ENCODE measurements around the gene CPED1. TPM values are rescaled to one million over a fixed set of nuclear protein-coding genes. Genes with fewer than 3 reads are reported as not detected.

The CPED1 gene
- total and polyA plus RNA-seq, 10 of the 15 experiments (the other 5 are each of a cell fraction or from before 2014, with no cell fraction given): 0.01 to 0.77 (median 0.10) TPM; not detected in 1

DNA sequence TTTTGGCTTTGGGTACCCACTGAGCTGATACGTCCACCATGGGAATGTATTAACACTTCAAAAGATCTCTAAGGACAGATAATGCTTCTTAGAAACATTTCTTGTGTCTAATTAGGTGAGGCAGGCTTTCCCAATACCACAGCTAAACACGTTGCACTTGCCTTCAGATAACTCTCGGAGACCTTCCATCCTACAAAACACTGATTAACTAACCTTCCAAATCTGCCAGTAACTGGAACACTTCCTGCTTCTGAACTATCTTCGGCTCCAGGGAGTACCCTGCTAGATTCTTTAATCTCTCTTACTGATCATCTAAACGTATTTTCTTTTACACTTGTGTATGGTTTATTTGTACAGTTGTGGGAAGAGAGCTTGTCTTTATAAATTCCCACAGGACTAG, 339.2 kb downstream of the CPED1 start (continued):
- TF ChIP-seq, protein P1, sequence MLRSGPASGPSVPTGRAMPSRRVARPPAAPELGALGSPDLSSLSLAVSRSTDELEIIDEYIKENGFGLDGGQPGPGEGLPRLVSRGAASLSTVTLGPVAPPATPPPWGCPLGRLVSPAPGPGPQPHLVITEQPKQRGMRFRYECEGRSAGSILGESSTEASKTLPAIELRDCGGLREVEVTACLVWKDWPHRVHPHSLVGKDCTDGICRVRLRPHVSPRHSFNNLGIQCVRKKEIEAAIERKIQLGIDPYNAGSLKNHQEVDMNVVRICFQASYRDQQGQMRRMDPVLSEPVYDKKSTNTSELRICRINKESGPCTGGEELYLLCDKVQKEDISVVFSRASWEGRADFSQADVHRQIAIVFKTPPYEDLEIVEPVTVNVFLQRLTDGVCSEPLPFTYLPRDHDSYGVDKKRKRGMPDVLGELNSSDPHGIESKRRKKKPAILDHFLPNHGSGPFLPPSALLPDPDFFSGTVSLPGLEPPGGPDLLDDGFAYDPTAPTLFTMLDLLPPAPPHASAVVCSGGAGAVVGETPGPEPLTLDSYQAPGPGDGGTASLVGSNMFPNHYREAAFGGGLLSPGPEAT (IDR thresholded peaks at IDR 0.05; ENCODE audit: low read depth): no peak

DNA sequence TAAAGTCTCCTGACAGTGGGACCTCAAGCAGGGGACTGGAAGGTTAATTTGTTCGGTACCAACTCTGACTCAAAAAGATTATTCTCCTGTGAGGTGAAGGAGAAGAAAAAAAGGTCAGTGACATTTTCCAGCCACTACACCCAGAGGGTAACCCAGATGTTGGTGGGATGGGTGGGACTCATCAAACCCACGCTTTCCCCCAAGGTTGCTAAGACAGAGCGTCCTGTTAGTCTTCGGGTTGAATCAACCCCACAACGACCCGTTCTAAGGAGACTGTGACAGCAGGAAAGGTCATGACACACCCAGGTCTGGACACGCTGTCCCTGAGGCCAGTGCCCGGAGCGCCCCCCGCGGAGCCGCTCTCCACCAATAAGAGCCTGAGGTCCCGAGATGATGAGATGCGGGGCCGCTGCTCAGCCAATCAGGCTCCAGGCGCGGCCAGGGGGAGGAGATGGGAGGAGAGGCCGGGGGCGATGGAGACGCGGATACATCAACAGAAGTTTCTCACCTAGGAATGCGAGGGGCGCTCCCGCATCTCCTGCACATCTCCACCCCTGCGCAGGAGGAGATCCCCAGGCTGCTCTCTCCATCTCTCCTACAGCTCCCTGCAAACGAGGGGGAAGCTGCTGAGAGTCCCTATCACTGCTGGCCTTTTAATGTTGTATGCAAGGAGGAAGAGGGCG, 340.1 kb downstream of the CPED1 start, which contains the start of gene WNT16:
WNT16 (plus strand) TSS at position 493 of the 683 bp plus-strand sequence. CDS start 293 bp downstream, outside the sequence.
- peaks cover 16 to 19% of the 10 kb centered on the region in 2 experiments for H3K27me3 ChIP-seq (replicated peaks in 1 of 2; ENCODE audit: control insufficient read depth in 2 of 2, insufficient read depth in 2 of 2, low read length in 1 of 2)
- DNase-seq (ENCODE audit: low read depth, low spot score) (no peak), FAIRE-seq (no peak), ATAC-seq (peak; percentile 9)
- POLR2A ChIA-PET: no interaction called here
- peak within 1 kb of the TSS; percentile 92 for H3K4me2 ChIP-seq (ENCODE audit: control insufficient read depth, insufficient read depth)
- no TSS peak for BruUV-seq (replicated peaks)
- no peaks in the 10 kb centered on the region for H3K9me3 ChIP-seq (replicated peaks; ENCODE audit: control insufficient read depth, insufficient read depth, low read length)
- H3K79me2 ChIP-seq (ENCODE audit: control insufficient read depth, insufficient read depth, low read length): no peaks in the 10 kb centered on the region
- no peak within 1 kb of the TSS for H3K9ac ChIP-seq (ENCODE audit: control insufficient read depth, insufficient read depth, low read length)
- H3K27ac ChIP-seq (ENCODE audit: control insufficient read depth, insufficient read depth): no peak within 1 kb of the TSS
- RAD21 ChIA-PET (ENCODE audit: unreplicated experiment): interaction anchor here (1.1 kb wide), 1 partner anchor 165 kb away, joined by 3 read pairs; no protein-coding TSS in a partner anchor
- in situ Hi-C loops (cut with MboI): no loop called here
- CTCF ChIA-PET: interaction anchor here (1.5 kb wide), 1 partner anchor 17 kb away, joined by 5 read pairs; no protein-coding TSS in a partner anchor
- TF ChIP-seq IKZF2 (IDR thresholded peaks at IDR 0.05) (no peak), MTA2 (IDR thresholded peaks at IDR 0.05; ENCODE audit: low read depth) (no peak)
- TF ChIP-seq, protein P2, sequence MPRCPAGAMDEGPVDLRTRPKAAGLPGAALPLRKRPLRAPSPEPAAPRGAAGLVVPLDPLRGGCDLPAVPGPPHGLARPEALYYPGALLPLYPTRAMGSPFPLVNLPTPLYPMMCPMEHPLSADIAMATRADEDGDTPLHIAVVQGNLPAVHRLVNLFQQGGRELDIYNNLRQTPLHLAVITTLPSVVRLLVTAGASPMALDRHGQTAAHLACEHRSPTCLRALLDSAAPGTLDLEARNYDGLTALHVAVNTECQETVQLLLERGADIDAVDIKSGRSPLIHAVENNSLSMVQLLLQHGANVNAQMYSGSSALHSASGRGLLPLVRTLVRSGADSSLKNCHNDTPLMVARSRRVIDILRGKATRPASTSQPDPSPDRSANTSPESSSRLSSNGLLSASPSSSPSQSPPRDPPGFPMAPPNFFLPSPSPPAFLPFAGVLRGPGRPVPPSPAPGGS (IDR thresholded peaks at IDR 0.05; ENCODE audit: borderline replicate concordance, insufficient read depth, low read depth, low read length, poor library complexity, severe bottlenecking): no peak
- TF ChIP-seq, protein P3, sequence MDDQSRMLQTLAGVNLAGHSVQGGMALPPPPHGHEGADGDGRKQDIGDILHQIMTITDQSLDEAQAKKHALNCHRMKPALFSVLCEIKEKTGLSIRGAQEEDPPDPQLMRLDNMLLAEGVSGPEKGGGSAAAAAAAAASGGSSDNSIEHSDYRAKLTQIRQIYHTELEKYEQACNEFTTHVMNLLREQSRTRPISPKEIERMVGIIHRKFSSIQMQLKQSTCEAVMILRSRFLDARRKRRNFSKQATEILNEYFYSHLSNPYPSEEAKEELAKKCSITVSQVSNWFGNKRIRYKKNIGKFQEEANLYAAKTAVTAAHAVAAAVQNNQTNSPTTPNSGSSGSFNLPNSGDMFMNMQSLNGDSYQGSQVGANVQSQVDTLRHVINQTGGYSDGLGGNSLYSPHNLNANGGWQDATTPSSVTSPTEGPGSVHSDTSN (IDR thresholded peaks at IDR 0.05; ENCODE audit: insufficient replicate concordance, low read depth, low read length): no peak
- TF ChIP-seq, protein P4, sequence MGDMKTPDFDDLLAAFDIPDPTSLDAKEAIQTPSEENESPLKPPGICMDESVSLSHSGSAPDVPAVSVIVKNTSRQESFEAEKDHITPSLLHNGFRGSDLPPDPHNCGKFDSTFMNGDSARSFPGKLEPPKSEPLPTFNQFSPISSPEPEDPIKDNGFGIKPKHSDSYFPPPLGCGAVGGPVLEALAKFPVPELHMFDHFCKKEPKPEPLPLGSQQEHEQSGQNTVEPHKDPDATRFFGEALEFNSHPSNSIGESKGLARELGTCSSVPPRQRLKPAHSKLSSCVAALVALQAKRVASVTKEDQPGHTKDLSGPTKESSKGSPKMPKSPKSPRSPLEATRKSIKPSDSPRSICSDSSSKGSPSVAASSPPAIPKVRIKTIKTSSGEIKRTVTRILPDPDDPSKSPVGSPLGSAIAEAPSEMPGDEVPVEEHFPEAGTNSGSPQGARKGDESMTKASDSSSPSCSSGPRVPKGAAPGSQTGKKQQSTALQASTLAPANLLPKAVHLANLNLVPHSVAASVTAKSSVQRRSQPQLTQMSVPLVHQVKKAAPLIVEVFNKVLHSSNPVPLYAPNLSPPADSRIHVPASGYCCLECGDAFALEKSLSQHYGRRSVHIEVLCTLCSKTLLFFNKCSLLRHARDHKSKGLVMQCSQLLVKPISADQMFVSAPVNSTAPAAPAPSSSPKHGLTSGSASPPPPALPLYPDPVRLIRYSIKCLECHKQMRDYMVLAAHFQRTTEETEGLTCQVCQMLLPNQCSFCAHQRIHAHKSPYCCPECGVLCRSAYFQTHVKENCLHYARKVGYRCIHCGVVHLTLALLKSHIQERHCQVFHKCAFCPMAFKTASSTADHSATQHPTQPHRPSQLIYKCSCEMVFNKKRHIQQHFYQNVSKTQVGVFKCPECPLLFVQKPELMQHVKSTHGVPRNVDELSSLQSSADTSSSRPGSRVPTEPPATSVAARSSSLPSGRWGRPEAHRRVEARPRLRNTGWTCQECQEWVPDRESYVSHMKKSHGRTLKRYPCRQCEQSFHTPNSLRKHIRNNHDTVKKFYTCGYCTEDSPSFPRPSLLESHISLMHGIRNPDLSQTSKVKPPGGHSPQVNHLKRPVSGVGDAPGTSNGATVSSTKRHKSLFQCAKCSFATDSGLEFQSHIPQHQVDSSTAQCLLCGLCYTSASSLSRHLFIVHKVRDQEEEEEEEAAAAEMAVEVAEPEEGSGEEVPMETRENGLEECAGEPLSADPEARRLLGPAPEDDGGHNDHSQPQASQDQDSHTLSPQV (IDR thresholded peaks at IDR 0.05): no peak
- SMC1A ChIA-PET (ENCODE audit: uncharacterized antibody, unreplicated experiment): interaction anchor here (0.5 kb wide), 1 partner anchor 169 kb away, joined by 3 read pairs; no protein-coding TSS in a partner anchor
- peaks cover 5% of the 10 kb centered on the region for H3K4me1 ChIP-seq (ENCODE audit: control insufficient read depth, insufficient read depth, low read length)
- intact Hi-C loops (cut with micrococcal nuclease; ENCODE audit: unreplicated experiment): no loop called here
- peak within 1 kb of the TSS; percentile 15; the same call in 1 of the 2 replicates for H2AFZ ChIP-seq (ENCODE audit: control insufficient read depth, low read depth, low read length)
- H4K20me1 ChIP-seq (ENCODE audit: control insufficient read depth, insufficient read depth): no peaks in the 10 kb centered on the region
- 40% methylated on average over 19 of the region's 27 CpGs for WGBS (ENCODE audit: insufficient coverage, insufficient replicate concordance, low lambda C conversion rate, missing lambda C conversion rate)
- no peaks in the 10 kb centered on the region for H3K36me3 ChIP-seq (ENCODE audit: control insufficient read depth in 2 of 2, insufficient read depth in 2 of 2, low read length in 1 of 2)
- peak within 1 kb of the TSS; percentile 73 for H3K4me3 ChIP-seq
